Measurements from ENCODE around the gene TRIM9. TPM values are rescaled to one million over a fixed set of nuclear protein-coding genes. Genes with fewer than 3 reads are reported as not detected.

Gene TRIM9
- total and polyA plus RNA-seq, 2 donors (not counting 1 experiment from before 2014, with no cell fraction given) = 0.10 to 0.50 TPM

- no peak overlapping the region for H3K27ac ChIP-seq (ENCODE audit: insufficient read depth, low read length)
- no peaks in the 10 kb centered on the region for H3K27me3 ChIP-seq (ENCODE audit: control insufficient read depth, insufficient read depth, low read length)
- no peak overlapping the region for H3K4me3 ChIP-seq (replicated peaks in 1 of 4; ENCODE audit: control extremely low read depth in 1 of 4, insufficient read depth in 1 of 4, low read depth in 3 of 4, low read length in 4 of 4)
- H2AFZ ChIP-seq (ENCODE audit: low read length) = no peak overlapping the region
- H3K4me1 ChIP-seq (ENCODE audit: control insufficient read depth, extremely low read depth, insufficient read depth, low read length) = peaks cover 2% of the 10 kb centered on the region
- no peaks in the 10 kb centered on the region for H3K9me3 ChIP-seq (ENCODE audit: control insufficient read depth, insufficient read depth, low read depth, low read length)
- TF ChIP-seq EZH2 (IDR thresholded peaks at IDR 0.05; ENCODE audit: low read length, missing control alignments) (no peak), CTCF (conservative IDR thresholded peaks at IDR 0.05 in 1 of 2, IDR thresholded peaks at IDR 0.05 in 1 of 2; ENCODE audit: low read depth in 1 of 2, low read length in 2 of 2) (no peak)
- H3K79me2 ChIP-seq (ENCODE audit: control insufficient read depth, insufficient read depth, low read length) = no peaks in the 10 kb centered on the region
- no peaks in the 10 kb centered on the region for H3K36me3 ChIP-seq (ENCODE audit: control insufficient read depth, insufficient read depth, low read length)
- H3K4me2 ChIP-seq (ENCODE audit: extremely low read depth, insufficient read depth, low read length) = no peak overlapping the region
- H3K9ac ChIP-seq (ENCODE audit: insufficient read depth, low read length) = no peak overlapping the region
- DNase-seq (ENCODE audit: low read depth in 2 of 2) = no peak
- H4K20me1 ChIP-seq (ENCODE audit: control insufficient read depth, extremely low read depth, insufficient read depth, low read length) = no peaks in the 10 kb centered on the region
These were observed 80.3 kb downstream of the TRIM9 start for GRCh38 chr14:51014625-51015024.

DNA sequence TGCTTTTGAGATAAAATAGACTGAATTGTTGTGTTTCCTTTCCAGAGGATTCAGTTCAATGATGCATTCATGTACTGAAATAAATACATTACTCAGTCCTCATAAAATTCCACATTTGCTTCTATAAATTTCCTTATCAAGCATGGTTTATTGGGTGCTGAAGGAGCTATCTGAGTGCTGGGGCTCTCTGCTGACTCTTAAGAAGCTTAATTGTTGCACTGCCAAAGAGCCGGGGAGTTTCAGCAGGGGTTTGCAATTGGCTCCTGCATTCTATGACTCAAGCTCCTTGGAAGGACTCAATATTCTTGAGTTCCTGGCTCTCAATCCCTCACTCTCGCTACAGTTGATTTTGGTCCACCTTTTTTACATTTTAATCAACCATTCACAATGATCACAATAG, 80.8 kb downstream of the TRIM9 start:
- Histone ChIP-seq H3K79me2 (ENCODE audit: control insufficient read depth, insufficient read depth, low read length) (no peaks in the 10 kb centered on the region), H3K27ac (ENCODE audit: insufficient read depth, low read length) (no peak overlapping the region), H4K20me1 (ENCODE audit: control insufficient read depth, extremely low read depth, insufficient read depth, low read length) (no peaks in the 10 kb centered on the region), H3K4me3 (replicated peaks in 1 of 4; ENCODE audit: control extremely low read depth in 1 of 4, insufficient read depth in 1 of 4, low read depth in 3 of 4, low read length in 4 of 4) (no peak overlapping the region), H3K36me3 (ENCODE audit: control insufficient read depth, insufficient read depth, low read length) (no peaks in the 10 kb centered on the region), H2AFZ (ENCODE audit: low read length) (no peak overlapping the region), H3K27me3 (ENCODE audit: control insufficient read depth, insufficient read depth, low read length) (no peaks in the 10 kb centered on the region), H3K9ac (ENCODE audit: insufficient read depth, low read length) (no peak overlapping the region), H3K4me1 (ENCODE audit: control insufficient read depth, extremely low read depth, insufficient read depth, low read length) (peaks cover 2% of the 10 kb centered on the region), H3K4me2 (ENCODE audit: extremely low read depth, insufficient read depth, low read length) (no peak overlapping the region), H3K9me3 (ENCODE audit: control insufficient read depth, insufficient read depth, low read depth, low read length) (no peaks in the 10 kb centered on the region)
- TF ChIP-seq EZH2 (IDR thresholded peaks at IDR 0.05; ENCODE audit: low read length, missing control alignments) (no peak), CTCF (conservative IDR thresholded peaks at IDR 0.05 in 1 of 2, IDR thresholded peaks at IDR 0.05 in 1 of 2; ENCODE audit: low read depth in 1 of 2, low read length in 2 of 2) (no peak)
- DNase-seq (ENCODE audit: low read depth in 2 of 2) = peak; percentile 87 to 93

- Histone ChIP-seq H3K4me3 (replicated peaks in 1 of 4; ENCODE audit: control extremely low read depth in 1 of 4, insufficient read depth in 1 of 4, low read depth in 3 of 4, low read length in 4 of 4) (no peak overlapping the region), H4K20me1 (ENCODE audit: control insufficient read depth, extremely low read depth, insufficient read depth, low read length) (no peaks in the 10 kb centered on the region), H2AFZ (ENCODE audit: low read length) (no peak overlapping the region), H3K9me3 (ENCODE audit: control insufficient read depth, insufficient read depth, low read depth, low read length) (no peaks in the 10 kb centered on the region), H3K79me2 (ENCODE audit: control insufficient read depth, insufficient read depth, low read length) (no peaks in the 10 kb centered on the region), H3K27ac (ENCODE audit: insufficient read depth, low read length) (no peak overlapping the region), H3K4me2 (ENCODE audit: extremely low read depth, insufficient read depth, low read length) (no peak overlapping the region), H3K36me3 (ENCODE audit: control insufficient read depth, insufficient read depth, low read length) (no peaks in the 10 kb centered on the region), H3K4me1 (ENCODE audit: control insufficient read depth, extremely low read depth, insufficient read depth, low read length) (peaks cover 4% of the 10 kb centered on the region), H3K9ac (ENCODE audit: insufficient read depth, low read length) (no peak overlapping the region), H3K27me3 (ENCODE audit: control insufficient read depth, insufficient read depth, low read length) (no peaks in the 10 kb centered on the region)
- no peak for TF ChIP-seq EZH2 (IDR thresholded peaks at IDR 0.05; ENCODE audit: low read length, missing control alignments)
- TF ChIP-seq CTCF (conservative IDR thresholded peaks at IDR 0.05 in 1 of 2, IDR thresholded peaks at IDR 0.05 in 1 of 2; ENCODE audit: low read depth in 1 of 2, low read length in 2 of 2) = no peak
- no peak for DNase-seq (ENCODE audit: low read depth in 2 of 2)
These were observed 82.8 kb downstream of the TRIM9 start for GRCh38 chr14:51012055-51012454.
